ENCODE data around the gene SDHAF3.

- no peak for TF ChIP-seq CTCF (IDR thresholded peaks at IDR 0.05)
- TF ChIP-seq POLR2A (IDR thresholded peaks at IDR 0.05): no peak
Observed at GRCh38 chr7:97081521-97082300, 35.8 kb upstream of the SDHAF3 start.
